ENCODE results near the gene EMSY.
"Not testable (repeated sequence)": the region's sequence is repeated elsewhere in the genome, so short reads cannot be mapped to it uniquely, and the experiment has no call there.

EMSY gene

DNA sequence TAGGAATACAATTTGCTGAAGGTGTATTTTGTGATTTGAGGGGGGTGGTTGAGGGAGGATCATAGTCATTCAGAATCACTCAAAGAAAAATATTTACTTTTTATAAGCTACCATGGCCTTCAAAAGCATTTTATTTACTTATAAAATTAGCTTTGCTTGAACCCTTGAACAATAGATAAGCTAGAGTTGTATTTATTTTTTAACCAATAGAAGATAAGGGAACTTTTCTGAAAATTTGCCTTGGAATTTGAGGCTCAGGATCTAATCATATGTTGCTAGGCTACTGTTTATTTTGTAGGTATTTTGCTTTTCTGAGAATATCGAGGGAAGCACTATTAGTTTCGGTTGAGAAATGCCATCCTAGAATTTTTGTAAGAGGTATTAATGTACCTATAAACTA lies 82.1 kb downstream of the EMSY start:
- DNase-seq = no peak

GRCh38 chr11:76542436-76542835 lies 97.6 kb downstream of the EMSY start:
- DNase-seq = no peak

- DNase-seq = no peak
Observed at GRCh38 chr11:76543006-76543703, 98.3 kb downstream of the EMSY start.

GRCh38 chr11:76550781-76551180 lies 106.0 kb downstream of the EMSY start:
- DNase-seq = no peak

- no peak for DNase-seq
Observed at GRCh38 chr11:76551400-76551799, 106.6 kb downstream of the EMSY start.

DNA sequence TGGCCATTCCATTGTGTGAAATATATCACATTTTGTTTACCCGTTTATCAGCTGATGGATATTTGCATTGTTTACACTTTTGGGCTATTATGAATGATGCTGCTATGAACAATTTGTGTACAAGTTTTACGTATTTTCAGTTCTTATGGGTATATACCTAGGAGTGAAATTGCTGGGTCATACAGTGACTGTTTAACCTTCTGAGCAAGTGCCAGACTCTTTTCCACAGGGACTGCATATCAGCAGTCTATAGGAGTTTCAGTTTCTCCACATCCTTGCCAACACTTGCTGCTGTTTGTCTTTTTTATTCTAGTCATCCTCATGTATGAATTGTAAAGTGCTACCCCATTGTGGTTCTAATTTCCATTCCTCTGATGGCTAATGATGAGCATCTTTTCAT lies 108.2 kb downstream of the EMSY start:
- DNase-seq = no peak

DNA sequence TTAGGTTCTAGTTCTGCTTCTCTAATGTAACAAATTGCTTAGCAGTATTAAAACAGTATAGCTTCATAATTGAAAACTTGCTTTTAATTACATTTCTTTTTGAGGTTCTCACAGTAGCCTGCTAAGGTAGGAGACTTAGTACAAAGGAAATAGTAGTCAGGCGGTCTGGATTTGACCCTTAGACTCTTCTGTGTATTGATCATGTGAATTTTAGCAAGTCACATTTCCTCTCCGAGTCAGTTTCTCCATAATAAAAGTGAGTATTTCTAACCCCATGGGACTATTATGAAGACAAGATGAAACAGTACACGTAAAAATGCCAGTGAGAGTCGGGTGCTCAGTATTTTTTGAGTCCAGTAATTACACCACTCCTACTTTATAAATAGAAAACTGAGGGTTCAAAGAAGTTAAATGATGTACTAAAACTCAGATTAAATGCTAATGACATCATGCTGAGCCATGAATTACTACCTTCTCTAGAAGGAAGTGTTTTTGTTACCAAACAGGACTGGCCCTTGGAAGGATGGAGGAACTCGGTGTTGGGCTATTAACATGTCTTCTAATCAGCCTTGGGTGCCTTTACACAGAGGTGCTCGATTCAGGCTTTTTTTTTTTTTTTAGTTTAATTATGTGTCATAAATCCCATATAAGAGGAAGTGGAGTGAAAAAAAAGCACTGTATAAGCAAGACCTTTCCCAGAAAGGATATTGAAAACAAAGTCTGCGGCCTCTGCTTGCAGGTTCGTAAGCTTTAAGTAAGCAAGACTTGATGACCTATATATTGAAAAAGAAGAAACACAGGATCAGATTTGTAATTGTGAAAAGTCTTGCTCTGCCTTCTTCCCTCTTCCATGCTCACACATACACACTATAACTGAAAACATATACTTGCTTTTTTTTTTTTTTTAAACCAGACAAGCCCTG lies 109.0 kb downstream of the EMSY start:
- DNase-seq = no peak

GRCh38 chr11:76554767-76555166 lies 109.9 kb downstream of the EMSY start:
- no peak for DNase-seq

GRCh38 chr11:76557466-76557865 lies 112.6 kb downstream of the EMSY start:
- DNase-seq = no peak

GRCh38 chr11:76558473-76558872 lies 113.7 kb downstream of the EMSY start:
- no peak for DNase-seq

DNA sequence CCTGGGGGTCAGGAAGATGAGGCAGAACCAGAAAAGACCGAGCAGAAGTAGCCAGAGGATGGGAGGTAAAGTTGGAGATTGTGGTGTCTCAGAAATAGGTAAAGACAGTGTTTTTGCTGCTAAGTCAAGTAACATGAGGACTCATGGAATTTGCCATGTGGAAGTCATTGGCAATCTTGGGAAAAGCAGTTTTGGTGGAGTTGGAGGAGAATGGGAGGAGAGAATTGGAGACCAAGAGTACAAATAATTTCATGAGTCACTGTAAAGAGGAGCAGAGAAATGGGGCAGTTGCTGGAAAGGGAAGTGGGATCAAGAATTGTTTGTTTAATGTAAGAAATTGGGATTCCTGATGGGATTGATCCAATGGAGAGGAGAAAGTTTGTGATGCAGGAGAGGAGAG lies 114.1 kb downstream of the EMSY start:
- DNase-seq = no peak

DNA sequence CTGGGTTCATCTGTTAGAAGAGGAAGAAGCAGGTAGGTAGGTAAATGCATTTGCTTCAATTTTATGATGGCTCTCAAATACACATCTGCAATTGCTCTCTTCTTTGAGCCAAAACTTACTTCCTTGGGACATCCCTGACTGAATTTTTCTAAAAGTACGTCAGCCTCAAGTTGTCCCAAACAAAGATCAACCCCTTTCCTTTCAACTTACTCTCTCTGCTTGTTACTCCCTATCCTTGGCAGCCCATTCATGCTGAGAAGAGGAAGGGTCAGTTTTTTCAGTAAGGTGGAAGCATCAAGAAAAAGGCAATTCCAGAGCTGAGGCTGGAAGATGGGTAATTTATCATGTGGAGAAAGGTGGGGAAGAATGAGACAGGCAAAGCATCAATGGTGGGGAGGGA lies 114.5 kb downstream of the EMSY start:
- DNase-seq = no peak

DNA sequence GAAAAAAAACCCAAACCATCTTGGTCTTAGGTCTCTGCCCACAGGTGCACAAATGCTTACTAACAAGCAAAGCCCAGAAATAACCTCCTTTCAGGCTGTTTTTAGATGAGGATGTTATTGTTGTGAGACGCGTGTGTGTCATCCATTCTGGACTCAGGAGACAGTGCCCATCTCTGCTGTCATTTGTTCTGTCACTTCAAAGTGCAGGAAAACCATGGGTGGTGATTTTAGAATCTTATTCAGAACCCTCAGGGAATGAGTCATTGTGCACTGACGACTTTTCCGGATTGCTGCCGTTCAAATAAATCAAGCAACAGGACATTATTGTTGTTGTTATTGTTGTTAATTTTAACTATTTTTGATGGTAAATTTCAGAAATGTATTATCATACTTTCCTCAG lies 115.4 kb downstream of the EMSY start:
- DNase-seq = no peak

GRCh38 chr11:76561245-76561644 lies 116.4 kb downstream of the EMSY start:
- DNase-seq = no peak

DNA sequence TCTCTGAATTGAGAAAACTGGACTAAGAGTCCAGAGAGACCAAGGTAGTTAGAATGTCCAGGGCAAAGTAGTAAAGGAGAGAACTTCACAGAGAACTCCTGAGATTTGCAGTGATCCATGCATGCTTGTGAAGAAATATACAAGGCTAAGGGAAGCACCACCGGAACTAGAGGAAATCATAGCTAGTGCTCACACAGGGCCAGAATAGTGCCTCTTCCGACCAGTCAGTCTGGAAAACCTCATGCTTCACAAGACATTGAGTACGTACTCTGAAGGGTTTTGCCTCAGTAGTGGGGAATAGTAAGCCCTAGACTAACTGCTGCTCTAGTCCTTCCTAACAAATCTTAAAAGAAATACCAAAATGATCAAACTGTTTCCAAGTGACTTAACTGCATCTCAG lies 117.7 kb downstream of the EMSY start:
- no peak for DNase-seq

DNA sequence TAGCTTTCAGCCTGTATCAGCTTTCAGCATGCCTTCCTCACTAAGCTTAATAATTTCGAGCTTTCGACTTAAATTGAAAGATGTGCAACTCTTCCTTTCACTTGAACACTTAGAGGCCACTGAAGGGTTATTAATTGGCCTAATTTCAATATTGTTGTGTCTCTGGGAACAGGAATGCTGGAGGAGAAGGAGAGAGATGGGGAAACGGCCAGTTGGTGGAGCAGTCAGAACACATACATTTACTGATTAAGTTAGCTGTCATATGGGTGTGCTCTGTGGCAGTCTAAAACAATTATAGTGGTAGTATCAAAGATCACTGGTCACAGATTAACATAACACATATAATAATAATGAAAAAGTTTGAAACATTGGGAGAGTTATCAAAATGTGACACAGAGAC lies 119.5 kb downstream of the EMSY start:
- no peak for DNase-seq

GRCh38 chr11:76566811-76567210 lies 122.0 kb downstream of the EMSY start:
- no peak for DNase-seq

DNA sequence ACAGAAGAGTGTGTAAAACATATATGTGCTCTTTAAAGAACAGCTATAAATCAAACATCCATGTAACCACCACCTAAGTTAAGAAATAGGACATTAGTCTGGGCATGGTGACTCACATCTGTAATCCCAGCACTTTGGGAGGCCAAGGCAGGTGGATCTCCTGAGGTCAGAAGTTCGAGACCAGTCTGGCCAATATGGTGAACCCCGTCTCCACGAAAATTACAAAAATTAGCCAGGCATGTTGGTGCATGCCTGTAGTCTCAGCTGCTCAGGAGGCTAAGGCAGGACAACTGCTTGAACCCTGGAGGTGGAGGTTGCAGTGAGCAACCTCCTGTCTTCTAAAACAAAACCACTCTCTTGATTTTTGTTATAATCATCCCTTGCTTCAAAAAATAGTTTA lies 122.4 kb downstream of the EMSY start:
- DNase-seq = no peak

DNA sequence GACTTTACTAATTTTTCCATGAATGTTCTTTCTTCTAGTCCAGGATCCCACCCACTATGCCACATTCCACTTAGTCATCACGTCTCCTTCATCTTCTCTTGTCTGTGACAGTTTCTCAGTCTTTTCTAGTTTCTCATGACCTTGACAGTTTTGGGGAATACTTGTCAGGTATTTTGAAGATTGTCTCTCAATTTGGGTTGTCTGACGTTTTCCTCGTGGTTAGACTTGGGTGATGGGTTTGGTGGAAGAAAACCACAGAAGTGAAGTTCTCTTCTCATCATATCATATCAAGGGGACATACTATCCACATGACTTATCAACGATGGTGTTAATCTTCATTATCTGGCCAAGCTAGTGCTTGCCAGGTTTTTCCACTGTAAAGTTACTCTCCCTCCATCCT lies 123.3 kb downstream of the EMSY start:
- no peak for DNase-seq

DNA sequence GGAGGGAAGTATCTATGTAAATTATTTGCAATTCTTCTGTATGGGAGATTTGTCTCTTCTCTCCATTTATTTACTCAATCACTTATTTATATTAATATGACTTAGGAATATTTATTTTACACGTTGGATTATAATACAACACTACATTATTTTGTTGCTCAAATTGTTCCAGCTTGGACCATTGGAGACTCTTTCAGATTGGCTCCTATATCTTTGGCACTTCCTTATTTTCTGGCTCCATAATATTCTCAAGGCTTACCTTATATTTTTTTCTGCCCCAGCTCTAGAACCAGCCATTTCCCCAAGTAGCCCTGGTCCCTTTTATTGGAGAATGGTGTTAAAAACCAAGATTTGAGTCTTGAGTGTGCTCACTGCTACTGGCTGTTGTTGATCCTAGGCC lies 123.8 kb downstream of the EMSY start:
- no peak for DNase-seq

GRCh38 chr11:76572181-76572875 lies 127.5 kb downstream of the EMSY start:
- DNase-seq = not testable (repeated sequence)

- DNase-seq = no peak
Observed at GRCh38 chr11:76574406-76574805, 129.6 kb downstream of the EMSY start.

DNA sequence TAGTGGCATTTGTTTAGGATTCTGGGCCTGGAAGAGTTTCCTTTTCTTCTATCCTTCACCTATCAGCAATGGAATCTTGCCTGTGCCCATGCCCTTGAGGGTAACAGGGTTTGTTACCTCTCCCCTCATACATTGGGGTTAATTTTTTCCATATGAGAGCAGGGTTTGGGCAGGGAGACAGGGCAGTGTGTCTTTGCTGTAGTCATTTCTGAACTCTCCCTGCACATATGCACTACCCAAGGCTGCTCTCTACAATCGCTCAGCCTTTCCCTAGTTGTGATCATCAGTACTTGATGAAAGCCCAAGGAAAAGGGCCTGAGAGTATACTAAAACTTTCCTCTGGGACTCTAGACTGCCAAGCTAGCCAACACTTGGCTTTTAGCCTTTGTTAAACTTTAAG lies 130.1 kb downstream of the EMSY start:
- DNase-seq = no peak
